DMS53 (cell line): ENCODE measurements around the gene COL5A1.

Source experiments
- DNase-seq: peaks from one replicate; lab custom pipeline; 2025; lab: John Stamatoyannopoulos, UW

Gene COL5A1

DNA sequence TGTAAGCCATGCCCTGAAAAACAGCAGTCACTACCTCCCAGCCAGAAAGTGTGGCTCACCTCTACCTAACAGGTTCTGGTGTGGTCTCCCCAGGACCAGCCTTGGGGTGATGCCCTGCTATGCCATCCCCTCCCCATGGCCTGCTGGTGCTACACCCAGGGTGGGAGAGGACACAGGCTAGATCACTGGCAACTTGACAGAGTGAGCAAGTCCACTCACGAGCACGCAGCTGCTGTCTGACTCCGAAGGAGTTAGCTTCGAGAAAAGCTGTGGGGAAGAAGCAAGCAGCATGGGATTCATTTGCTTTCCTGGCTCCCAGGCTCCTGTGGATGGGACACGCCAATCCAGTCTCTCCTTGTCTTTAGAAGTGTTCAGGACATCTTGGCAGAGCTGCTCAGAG lies 102.2 kb downstream of the COL5A1 start:
- no peak for DNase-seq

DNA sequence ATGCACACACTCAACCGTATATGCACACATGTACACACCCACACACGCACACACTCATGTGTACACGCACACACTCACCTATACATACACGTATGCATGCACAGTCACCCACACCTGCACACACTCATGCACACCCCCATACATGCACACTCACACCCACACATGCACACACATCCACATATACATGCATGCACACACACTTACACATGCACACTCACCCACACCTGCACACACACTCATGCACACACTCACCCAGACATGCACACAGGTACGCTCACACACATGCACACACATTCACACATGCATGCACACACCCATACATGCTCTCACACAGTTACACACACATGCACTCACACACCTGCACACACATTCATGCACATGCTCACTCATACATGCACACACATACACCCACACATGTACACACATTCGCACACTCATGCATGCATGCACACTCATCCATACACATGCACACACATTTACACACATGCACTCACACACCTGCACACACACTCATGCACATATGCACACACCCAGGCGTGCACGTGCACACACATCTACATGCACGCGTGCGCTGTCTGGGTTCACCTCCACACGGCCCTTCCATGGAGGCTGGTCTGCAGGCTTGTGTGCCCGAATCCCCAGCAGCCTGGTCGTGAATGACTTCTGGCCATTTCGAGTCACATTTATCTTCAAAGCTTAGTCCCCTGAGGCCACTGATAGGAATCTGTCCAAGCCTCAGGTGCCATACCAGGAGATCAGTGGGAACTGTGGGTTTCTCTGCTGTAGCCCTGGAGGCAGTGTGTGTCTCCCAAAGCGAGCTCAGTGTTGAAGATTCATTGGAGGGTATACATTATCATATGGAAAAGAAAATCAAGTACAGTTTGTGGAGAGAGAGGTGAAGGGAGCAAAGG lies 103.0 kb downstream of the COL5A1 start:
- no peak for DNase-seq

DNA sequence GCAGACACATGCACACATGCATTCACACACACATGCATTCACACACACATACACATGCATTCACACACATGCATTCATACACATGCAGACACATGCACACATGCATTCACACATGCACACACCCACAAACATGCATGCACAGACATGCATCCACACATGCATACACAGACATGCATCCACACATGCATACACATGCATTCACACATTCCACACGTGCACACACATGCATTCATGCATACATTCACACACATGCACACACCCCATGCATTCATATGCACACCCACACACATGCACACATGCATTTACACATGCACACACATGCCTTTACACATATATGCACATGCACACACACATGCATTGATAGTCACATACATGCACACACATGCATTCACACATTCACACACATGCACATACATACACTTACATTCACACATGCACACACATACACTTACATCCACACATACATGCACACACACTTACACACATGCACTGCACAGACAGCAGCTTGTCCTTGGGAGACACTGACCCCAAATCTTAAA lies 106.4 kb downstream of the COL5A1 start:
- no peak for DNase-seq

DNA sequence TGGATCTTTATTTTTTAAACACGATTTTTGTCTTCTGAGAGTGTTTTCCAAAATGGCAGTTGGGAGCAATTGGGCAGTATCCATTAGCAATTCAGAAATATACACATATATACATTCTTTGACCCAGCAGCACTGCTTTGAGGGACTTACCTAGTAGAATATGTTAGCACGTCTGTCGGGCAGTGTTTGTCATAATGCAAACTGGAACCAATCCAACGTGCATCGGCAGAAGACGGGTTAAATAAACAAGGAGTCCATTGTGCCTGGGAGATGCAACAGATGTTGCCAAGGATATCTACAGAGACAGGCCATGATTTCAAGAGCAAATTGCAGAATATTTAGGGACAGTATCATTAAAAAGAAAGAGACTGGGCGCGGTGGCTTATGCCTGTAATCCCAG lies 107.0 kb downstream of the COL5A1 start:
- DNase-seq, result no peak

DNA sequence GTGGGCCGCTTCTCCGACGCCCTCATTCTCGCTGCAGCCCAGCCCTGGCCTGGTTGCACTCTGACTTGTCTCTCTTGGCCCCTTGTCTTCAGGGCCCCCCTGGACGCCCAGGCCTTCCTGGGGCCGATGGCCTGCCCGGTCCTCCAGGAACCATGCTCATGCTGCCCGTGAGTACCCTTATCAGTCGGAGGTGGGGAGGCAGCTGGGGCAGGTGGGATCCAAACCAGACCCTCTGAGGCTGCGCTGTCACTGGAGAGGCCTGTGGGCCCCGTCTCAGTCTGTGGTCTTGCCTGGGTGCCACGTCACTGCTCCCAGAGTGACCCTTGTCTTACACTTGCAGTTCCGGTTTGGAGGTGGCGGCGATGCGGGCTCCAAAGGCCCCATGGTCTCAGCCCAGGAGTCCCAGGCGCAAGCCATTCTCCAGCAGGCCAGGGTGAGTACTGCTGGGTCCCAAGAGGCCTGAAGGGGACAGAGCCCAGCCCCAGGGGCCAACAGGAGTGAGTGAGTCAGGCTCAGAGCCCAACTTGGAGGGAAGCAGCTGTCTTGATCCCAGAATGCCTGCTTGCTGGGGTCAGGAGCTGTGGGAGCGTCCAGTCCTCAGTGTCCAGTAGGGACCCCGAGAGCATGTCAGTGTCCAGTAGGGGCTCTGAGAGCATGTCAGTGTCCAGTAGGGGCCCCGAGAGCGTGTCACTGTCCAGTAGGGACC lies 109.0 kb downstream of the COL5A1 start:
- DNase-seq, result no peak

DNA sequence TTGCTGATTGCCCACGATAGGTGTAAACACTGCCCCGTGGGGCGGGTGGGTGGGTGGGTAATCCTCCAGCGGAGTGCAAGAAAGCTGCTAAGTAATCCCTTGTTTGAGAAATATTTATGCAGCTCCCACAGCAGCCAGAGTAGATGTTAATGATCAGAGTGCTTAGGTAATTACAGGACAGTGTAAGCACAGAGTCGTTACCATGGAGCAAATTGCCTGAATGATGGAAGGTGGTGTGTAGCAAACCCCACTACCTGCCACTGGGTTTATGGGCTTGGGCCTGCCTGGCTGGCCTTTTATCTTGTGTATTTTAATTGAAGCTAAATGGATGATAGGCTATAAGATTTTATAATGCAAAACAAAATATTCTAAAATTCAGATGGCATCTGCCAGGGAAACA lies 110.0 kb downstream of the COL5A1 start:
- DNase-seq, result no peak

DNA sequence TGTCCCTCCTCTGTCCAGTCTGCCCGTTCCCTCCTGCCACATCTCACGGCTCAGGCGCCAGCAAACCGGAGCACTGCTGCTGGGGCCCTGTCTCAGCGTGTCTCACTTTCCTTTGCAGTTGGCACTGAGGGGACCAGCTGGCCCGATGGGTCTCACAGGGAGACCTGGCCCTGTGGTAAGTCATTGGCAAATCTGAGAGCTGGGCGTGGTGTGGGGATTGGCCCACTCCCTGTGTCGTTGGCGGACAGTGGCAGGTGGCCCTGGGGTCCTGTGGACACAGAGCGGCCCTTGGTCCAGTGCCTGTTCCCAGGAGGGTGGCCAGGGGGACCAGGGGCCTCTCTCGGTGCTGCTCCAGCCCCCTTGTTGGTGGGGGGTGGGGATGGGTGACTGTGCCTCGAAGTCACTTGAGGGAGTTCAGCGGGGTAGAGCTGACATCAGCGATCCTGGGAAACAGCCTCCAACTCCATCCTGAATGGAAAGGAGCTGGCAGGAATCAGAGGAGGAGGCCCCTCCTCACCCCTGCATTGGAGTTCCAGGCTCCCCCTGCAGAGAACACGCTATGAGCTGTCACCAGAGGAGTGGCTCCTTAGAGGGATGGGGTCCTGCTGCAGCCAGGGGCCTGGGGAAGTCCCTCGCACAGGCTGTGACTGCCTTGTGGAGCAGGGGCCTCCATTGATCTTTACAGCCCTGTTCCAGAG lies 111.0 kb downstream of the COL5A1 start:
- no peak for DNase-seq

DNA sequence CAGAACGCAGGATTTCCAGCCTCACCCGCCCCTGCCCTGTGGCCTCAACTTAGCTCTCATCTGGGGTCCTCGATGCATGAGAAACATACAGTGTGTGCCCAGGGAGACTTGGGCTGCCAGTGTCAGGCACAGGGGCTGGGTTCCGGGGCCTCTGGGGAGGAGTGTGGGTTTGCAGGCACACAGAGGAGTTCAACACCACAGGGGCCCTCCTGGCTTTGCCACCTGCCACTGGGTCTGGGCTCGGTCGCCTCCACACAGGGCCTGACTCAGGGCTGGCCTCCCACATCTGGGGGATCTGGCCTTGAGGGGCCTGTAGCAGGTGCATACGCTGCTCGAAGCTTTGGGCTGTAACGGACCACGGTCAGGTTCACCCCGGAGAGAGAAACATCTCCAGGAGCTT lies 111.6 kb downstream of the COL5A1 start:
- no peak for DNase-seq

DNA sequence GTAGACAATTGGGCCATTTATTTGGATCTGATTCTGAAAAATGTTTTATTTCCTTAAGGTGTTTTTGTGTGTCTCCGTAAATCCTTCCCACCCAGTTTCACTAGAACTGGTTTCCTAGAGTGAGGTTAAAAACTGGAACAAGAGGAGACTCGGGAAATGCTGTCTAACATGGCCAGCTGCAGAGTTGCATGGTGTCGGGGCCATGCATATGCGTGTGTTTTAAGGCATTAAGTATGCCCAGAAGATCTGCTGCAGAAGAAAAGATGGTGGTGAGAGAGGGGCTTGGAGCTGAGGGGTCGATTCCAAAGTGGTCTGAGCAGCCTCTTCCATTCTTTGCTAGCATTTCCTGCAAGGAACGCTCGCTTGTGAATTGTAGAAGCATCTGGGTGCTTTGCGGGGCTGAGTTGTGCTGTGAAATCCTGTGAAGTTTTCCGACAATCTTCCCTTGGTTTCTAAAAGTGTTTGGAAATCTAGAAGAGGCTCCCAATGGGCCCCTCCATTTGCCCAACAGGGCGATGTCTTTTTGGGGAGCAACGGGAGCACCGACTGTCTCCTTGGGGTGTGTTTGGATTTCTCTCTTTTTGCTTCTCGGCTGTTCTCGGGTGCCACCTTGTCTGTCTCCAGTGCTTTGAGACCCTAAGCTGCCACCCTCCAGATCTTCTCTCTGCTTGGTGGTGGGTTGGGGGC lies 113.8 kb downstream of the COL5A1 start:
- DNase-seq, result no peak

DNA sequence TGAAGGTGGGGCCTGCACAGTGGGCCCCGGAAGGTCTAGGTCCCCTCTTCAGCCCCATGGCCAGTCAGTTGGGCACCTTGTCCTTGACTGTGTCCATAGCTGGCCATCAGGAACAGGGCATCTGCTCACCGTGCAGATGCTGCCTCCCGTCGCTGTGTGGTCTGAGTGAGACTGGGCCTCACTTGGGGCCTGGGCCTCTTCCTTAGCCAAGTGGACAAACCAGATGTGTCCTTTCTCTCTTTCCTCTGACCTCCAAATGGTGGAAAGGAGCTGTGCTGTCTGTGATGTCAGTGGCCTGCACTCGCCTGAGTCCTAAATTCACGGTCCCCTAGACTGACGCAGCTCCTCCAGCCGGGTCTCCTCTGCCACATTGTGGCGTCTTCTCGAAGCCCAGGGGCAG lies 114.5 kb downstream of the COL5A1 start:
- no peak for DNase-seq

DNA sequence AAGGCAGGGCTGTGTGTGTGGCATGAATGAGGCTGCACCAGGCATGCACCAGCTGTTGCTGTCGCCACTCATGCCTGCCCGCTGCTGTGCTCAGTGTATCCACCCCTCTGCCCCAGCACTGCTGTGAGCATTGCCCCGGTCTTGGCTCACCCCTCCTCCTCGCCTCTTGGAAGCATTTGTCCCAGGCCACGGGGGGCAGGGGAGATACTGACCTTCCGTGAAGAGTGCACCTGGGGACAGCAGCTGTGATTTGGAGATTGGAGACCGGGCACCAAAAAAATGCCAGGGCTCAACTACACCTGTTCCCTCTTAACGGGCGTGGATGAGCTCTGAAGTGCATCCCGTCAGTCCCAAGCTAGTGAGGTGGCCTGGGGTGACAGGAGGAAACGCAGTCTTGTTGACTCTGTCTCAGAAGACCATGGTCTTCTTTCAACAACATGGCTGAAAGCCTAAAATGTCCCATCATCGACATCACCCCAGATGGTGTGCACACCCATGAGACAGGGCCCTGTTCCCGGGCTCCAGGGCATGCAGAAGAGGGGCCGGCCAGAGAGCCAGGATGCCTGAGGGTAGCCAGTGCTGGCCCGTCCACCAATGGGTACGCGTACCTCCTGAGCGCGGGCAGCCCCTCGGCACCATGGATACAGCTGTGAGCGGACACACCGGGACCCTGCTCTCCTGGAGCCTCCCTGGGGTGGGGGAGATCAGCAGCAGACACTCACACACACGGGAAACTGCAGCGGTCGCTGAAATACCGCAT lies 115.8 kb downstream of the COL5A1 start:
- DNase-seq, result no peak

DNA sequence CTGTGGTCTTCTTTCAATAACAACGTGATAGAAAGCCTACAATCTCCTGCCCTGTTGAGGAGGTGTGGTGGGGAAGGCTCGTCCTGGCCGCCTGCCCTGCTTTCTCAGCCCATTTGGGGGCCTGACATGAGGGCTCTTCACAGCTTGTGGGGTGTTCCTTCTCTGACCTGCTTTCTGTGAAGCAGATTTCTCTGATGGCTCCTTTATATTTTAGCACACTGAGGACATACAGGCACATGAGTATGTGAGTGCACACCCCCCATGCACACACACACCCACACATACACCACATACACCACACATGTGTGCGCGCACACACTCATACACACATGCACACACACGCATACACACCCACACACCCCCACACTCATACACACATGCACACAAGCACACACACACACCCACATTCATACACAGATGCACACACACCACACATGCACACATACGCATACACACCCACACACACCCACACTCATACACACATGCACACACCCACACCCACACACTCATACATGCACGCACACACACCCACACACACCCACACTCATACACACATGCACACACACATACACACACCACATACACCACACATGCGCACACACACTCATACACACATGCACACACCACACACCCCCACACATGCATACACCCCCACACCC lies 117.5 kb downstream of the COL5A1 start:
- no peak for DNase-seq

DNA sequence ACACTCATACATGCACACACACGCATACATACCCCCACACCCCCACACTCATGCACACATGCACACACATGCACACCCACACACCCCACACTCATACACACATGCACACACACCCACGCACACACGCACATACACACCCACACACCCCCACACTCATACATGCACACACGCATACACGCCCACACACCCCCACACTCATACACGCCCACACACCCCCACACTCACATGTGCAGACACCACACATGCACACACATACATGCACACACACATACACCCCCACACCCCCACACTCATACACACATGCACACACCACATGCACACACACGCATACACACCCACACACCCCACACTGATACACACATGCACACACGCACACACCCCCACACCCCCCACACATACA lies 118.3 kb downstream of the COL5A1 start:
- DNase-seq, result no peak

DNA sequence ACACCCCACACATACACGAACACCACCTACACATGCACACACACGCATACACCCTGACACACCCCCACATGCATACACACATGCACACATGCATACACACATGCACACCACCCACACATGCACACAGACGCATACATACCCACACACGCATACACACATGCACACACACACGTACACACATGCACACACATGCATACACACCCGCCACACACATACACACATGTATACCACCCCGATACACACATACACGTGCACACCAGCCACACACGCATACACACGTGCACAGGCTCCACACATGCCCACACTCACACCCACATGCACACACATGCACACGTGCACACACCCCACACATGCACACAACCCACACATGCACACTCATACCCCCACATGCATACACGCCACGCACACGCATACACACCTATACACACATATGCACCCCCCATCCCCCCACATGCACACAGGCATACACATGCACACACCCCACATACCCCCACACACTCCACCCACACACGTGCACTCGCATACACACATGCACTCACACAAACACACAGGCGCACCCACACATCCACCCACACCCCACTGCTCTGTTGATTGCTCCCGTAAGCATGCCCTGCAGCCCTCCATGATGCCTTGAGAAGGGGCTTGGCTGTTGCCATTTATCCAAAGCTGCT lies 119.3 kb downstream of the COL5A1 start:
- DNase-seq, result no peak

DNA sequence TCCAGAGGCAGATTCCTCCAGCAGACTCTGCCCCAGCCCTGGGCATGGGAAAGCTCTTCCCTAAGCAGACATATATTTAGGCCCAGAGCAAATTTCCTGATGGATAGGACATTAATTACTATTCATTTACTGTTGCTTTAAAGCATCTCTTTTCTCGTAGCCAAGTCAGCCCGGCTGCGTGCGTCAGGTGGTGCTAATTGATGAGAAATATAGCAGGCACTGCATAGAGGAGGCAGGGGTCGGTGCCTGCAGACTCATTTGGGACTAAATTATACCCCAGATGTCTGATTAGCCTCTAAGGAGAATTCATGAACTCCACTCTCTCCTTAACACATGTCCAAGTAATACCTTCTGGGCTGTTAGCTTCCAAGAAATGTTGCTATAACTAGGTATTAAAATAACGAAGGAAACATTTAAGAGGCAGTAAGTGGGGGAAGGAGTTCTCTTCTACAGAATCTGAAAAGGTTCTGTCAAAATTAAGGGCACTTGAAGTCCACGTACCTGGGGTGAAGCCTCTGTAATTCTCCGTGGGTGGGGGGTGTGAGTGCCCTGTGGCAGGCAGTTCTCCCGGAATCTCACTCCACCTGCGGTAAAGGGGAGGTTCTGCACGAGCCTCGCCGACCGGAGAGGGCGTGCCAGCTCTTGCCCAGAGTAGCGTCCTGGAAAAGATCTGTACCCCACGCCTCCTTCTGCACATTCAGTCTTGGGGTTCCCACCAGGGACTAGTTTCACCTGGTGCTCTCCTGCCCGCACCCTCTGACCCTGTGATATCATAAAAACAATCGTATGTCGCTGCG lies 123.1 kb downstream of the COL5A1 start:
- no peak for DNase-seq

DNA sequence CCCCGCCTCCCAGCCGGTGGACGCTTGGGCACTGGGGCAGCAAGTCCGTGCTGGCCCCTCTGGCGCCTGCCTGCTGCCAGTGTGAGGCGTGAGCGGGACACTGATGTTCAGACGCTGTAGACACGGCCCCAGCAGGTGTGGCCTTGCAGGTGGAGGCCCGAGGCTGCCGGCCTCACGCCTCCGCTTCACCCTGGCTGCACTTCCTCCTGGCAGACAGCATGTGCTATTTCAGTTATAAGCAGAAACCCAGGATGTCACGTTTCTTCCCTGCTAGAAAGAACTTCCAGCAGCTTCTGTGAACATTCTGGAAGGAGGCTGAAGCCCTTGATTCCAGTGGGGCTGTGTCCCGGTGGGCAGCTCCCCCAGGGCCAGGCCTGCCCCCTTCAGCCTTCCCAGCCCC lies 124.2 kb downstream of the COL5A1 start:
- DNase-seq, result no peak

DNA sequence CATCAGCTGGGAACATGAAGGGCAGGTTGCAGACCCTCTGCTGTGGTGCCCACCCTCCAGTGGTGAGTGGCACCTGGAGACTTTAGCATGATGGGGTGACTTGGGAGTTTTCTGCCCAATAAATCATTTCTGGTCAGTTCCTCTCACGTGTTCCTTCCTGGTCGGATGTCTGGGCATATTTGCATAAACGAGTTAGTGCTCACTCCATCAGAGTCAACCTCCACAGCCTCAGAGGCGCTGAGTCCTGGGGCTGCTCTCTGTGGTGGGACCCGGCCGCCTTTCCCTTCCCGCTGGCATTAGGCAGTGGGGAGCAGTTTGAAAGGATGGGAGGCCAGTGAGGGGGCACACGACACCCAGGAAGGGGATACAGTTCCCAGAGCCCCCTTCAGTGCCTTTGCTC lies 125.0 kb downstream of the COL5A1 start:
- DNase-seq, result no peak

DNA sequence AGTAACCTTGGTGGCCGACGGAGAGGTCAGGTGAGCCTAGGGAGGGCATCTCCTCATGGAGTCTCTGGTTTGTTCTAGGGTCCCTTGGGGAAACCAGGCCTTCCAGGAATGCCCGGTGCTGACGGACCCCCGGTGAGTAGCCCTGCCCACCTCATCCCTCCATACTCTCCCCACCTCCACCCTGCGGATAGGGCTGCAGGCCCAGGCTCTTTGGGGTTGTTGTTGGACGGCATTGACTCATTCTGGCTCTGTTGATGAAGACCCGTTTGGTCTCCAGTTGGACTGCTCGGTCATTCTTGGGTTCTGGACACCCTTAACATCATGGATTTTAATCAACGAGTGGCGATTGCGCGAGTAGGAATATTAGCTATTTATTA lies 126.7 kb downstream of the COL5A1 start:
- DNase-seq, result no peak

DNA sequence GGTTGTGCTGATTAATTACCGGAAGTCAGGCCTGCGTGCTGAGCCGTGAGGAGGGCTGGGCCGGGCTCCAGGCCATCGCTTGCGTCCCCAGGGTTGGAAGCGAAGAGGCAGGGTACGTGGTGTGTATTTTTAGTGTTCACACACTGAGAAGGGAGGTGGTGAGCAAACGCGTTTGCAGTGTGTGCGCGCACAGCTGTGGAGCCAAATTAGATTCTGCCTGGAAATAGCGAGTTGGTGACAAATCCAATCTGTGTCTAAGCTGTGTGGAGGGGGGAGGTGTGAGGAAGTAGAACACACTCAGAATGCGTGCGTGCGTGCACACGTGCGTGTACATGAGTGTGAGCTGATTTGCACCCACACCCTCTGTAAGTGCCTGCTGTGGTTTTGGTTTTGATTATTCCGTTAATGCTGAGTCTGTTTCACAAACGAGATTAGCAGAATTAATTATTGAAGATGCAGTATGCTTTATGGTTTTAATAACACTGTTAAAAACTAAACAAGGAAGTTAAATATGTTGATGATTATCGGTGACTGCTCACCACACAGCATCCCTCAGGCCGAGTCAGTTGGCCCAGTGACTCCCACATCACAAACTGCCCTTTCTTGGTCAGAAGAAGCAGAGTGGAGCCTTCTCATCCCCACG lies 127.2 kb downstream of the COL5A1 start:
- DNase-seq, result no peak
